DND-41 (cell line): ENCODE measurements around the gene TAB2.

ENCODE experiments used
- ATAC-seq: fragments of 200-7000 bp; cut with Tn5 transposase; 3 replicates; pipeline ENCODE4 v1.9.1; 2021; ENCODE audit warnings: low read depth; ENCODE audit not compliant: insufficient read depth
- DNase-seq: peaks from one replicate; pipeline ENCODE4 v3.0.0-alpha.2; 2020
- H2AFZ ChIP-seq: 2 replicates; pipeline ENCODE4 v1.6.0; 2012; ENCODE audit warnings: low read depth, low read length
- H3K27ac ChIP-seq: 2 replicates; pipeline ENCODE4 v1.5.1; 2012; ENCODE audit warnings: low read length, inconsistent platforms
- H3K27me3 ChIP-seq: fragments of 200-600 bp; sonication (generic); 2 replicates; pipeline ENCODE4 v1.6.0; 2012; ENCODE audit warnings: low read length, mild to moderate bottlenecking, inconsistent platforms; ENCODE audit not compliant: insufficient read depth, poor library complexity
- H3K36me3 ChIP-seq: 2 replicates; pipeline ENCODE4 v1.5.1; 2012; ENCODE audit warnings: low read length, inconsistent platforms; ENCODE audit not compliant: insufficient read depth
- H3K4me1 ChIP-seq: 2 replicates; pipeline ENCODE4 v1.5.1; 2012; ENCODE audit warnings: mild to moderate bottlenecking, low read length; ENCODE audit not compliant: insufficient read depth
- H3K4me2 ChIP-seq: 2 replicates; pipeline ENCODE4 v1.6.0; 2012; ENCODE audit warnings: mild to moderate bottlenecking, moderate library complexity, low read length, inconsistent platforms; ENCODE audit not compliant: insufficient read depth
- H3K4me3 ChIP-seq, 2 experiments: fragments of 200-600 bp in 1 of 2; shearing (Covaris generic) in 1 of 2; 2 replicates each; pipeline ENCODE4 v1.5.1; 2012 to 2016; ENCODE audit warnings: inconsistent platforms in 2 of 2, low read length in 2 of 2, mild to moderate bottlenecking in 2 of 2, low read depth in 1 of 2, moderate library complexity in 1 of 2
- H3K79me2 ChIP-seq: 2 replicates; pipeline ENCODE4 v1.6.0; 2012; ENCODE audit warnings: low read length, inconsistent platforms; ENCODE audit not compliant: insufficient read depth
- H3K9ac ChIP-seq: 2 replicates; pipeline ENCODE4 v1.6.0; 2012; ENCODE audit warnings: low read depth, mild to moderate bottlenecking, inconsistent platforms, low read length, moderate library complexity
- H3K9me3 ChIP-seq: 2 replicates; pipeline ENCODE4 v1.5.1; 2012; ENCODE audit warnings: low read length, moderate library complexity, mild to moderate bottlenecking, inconsistent platforms; ENCODE audit not compliant: insufficient read depth, severe bottlenecking
- H4K20me1 ChIP-seq: 2 replicates; pipeline ENCODE4 v1.6.0; 2012; ENCODE audit warnings: low read length; ENCODE audit not compliant: insufficient read depth
- EZH2 ChIP-seq: IDR thresholded peaks from 3 replicates; pipeline ENCODE4 v1.6.1; 2012; ENCODE audit warnings: borderline replicate concordance, low read depth, mild to moderate bottlenecking, moderate library complexity, low read length, inconsistent platforms; ENCODE audit not compliant: severe bottlenecking
- TF ChIP-seq, protein P1 (sequence below): IDR thresholded peaks from 2 replicates; pipeline ENCODE4 v1.5.1; 2012; ENCODE audit warnings: borderline replicate concordance, low read length, moderate library complexity, mild to moderate bottlenecking; ENCODE audit not compliant: poor library complexity, severe bottlenecking; ENCODE audit errors: extremely low read depth

Gene TAB2

DNA sequence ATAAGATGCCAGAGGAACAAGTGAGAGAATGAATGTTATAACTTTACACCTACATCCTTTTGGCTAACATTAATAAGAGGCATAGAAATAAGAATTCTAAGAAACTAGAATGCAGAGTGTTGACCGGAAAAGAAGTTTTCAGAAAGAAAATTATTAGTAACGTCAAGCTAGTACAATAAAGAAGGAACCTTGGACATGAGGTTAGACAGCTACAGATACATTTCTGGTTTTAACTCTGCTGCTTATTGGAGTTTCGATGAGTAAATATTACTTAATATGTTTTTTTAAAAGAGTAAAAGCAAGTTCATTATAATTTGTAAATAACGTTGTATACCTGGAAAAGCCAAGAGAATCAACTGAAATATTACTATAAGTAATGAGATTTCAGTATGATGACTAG lies 22.7 kb downstream of the TAB2 start:
- H2AFZ ChIP-seq: no peak overlapping the region
- no peaks in the 10 kb centered on the region for H3K9me3 ChIP-seq
- peaks cover 18% of the 10 kb centered on the region for H3K4me1 ChIP-seq
- no peak for TF ChIP-seq EZH2
- TF ChIP-seq, protein P1, sequence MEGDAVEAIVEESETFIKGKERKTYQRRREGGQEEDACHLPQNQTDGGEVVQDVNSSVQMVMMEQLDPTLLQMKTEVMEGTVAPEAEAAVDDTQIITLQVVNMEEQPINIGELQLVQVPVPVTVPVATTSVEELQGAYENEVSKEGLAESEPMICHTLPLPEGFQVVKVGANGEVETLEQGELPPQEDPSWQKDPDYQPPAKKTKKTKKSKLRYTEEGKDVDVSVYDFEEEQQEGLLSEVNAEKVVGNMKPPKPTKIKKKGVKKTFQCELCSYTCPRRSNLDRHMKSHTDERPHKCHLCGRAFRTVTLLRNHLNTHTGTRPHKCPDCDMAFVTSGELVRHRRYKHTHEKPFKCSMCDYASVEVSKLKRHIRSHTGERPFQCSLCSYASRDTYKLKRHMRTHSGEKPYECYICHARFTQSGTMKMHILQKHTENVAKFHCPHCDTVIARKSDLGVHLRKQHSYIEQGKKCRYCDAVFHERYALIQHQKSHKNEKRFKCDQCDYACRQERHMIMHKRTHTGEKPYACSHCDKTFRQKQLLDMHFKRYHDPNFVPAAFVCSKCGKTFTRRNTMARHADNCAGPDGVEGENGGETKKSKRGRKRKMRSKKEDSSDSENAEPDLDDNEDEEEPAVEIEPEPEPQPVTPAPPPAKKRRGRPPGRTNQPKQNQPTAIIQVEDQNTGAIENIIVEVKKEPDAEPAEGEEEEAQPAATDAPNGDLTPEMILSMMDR: no peak
- H3K4me2 ChIP-seq: no peak overlapping the region
- no peak overlapping the region for H3K27ac ChIP-seq
- peaks cover 100% of the 10 kb centered on the region for H3K79me2 ChIP-seq
- ATAC-seq (no peak), DNase-seq (no peak)
- peaks cover 14% of the 10 kb centered on the region for H3K36me3 ChIP-seq
- no peak overlapping the region for H3K4me3 ChIP-seq
- no peaks in the 10 kb centered on the region for H3K27me3 ChIP-seq
- peaks cover 66% of the 10 kb centered on the region for H4K20me1 ChIP-seq
- H3K9ac ChIP-seq: no peak overlapping the region

DNA sequence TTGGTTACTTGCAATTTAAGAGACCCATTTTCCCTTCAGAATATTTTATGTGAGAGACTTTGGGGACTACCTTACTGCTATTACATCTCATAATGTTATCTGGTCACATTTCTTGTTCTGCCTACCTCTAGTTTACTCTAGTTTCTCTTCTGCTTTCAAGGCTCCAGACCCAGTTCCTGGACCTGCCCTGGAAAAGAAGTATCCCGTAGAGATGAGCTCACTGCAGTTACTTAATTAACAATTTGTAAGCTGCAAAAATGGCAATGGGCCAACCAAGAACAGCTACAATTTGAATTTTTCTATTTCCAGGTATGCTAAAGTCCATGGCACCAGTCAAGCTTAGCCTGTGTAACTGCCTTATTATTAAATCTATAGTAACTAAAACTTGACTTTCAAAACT lies 25.0 kb downstream of the TAB2 start:
- ATAC-seq: no peak
- Histone ChIP-seq H3K27ac (no peak overlapping the region), H3K9me3 (no peaks in the 10 kb centered on the region), H3K36me3 (peaks cover 25% of the 10 kb centered on the region), H3K4me3 (no peak overlapping the region), H3K4me2 (no peak overlapping the region), H3K79me2 (peaks cover 99% of the 10 kb centered on the region), H4K20me1 (peaks cover 54% of the 10 kb centered on the region), H3K4me1 (no peaks in the 10 kb centered on the region), H3K27me3 (no peaks in the 10 kb centered on the region), H2AFZ (no peak overlapping the region), H3K9ac (no peak overlapping the region)
- TF ChIP-seq EZH2: no peak
- TF ChIP-seq, protein P1: no peak
- no peak for DNase-seq

DNA sequence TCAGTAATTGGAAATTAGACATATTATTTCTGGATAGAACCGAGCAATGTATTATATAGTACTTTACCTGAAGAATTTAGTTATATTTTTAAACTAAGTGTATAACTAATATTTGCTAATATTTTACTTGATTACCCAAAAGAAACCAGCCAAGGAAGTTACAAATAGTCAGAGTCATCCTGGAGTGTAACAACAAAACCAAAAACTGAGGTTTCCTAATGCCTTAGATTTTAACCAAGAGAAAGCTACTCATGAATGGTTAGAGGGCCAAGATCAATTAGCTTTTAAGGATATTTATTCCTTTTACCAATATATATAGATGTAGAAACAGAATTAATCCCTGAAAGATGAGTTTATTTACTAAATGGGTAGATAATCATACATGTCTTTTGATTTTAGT lies 26.0 kb downstream of the TAB2 start:
- Histone ChIP-seq H3K4me2 (no peak overlapping the region), H3K9me3 (no peaks in the 10 kb centered on the region), H3K4me3 (no peak overlapping the region), H3K79me2 (peaks cover 99% of the 10 kb centered on the region), H3K27me3 (no peaks in the 10 kb centered on the region), H3K9ac (no peak overlapping the region), H3K4me1 (no peaks in the 10 kb centered on the region), H4K20me1 (peaks cover 48% of the 10 kb centered on the region), H3K27ac (no peak overlapping the region), H3K36me3 (peaks cover 25% of the 10 kb centered on the region), H2AFZ (no peak overlapping the region)
- ATAC-seq (no peak), DNase-seq (no peak)
- TF ChIP-seq EZH2: no peak
- TF ChIP-seq, protein P1: no peak

DNA sequence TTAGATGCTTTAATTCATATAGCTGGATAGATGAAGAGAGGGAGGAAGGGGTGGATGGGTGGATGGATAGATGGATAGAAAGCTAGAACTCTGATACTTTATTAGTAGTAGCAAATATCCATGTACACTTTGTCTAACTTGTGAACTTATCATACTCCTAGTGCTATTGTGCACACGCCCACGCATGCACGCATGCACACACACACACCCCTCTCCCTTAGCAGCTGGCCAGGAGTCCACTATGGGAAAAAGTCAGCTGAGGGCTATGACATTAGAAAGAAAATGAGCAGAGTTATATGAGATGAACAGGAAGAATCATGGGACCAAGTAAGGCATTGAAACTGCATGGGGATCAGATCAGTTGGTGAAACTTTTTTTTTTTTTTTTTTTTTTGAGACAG lies 28.6 kb downstream of the TAB2 start:
- Histone ChIP-seq H3K79me2 (peaks cover 96% of the 10 kb centered on the region), H2AFZ (no peak overlapping the region), H3K36me3 (peaks cover 28% of the 10 kb centered on the region), H4K20me1 (peaks cover 52% of the 10 kb centered on the region), H3K9ac (no peak overlapping the region), H3K4me1 (no peaks in the 10 kb centered on the region), H3K27me3 (no peaks in the 10 kb centered on the region), H3K9me3 (no peaks in the 10 kb centered on the region), H3K4me3 (no peak overlapping the region), H3K4me2 (no peak overlapping the region), H3K27ac (no peak overlapping the region)
- TF ChIP-seq, protein P1: no peak
- TF ChIP-seq EZH2: no peak
- no peak for ATAC-seq
- no peak for DNase-seq
